ENCODE results near the gene TTLL8. TPM values are rescaled to one million over a fixed set of nuclear protein-coding genes. Genes with fewer than 3 reads are reported as not detected.

TTLL8 gene
- total RNA-seq, 2 donors from 2014 or later = 0.74 TPM; not detected in 1

- Histone ChIP-seq H3K27me3 (replicated peaks; ENCODE audit: insufficient read depth) (no peaks in the 10 kb centered on the region), H3K27ac (no peak overlapping the region), H3K4me3 (no peak overlapping the region), H3K4me1 (replicated peaks) (no peaks in the 10 kb centered on the region), H3K36me3 (no peaks in the 10 kb centered on the region), H3K9me3 (no peaks in the 10 kb centered on the region)
- WGBS = 78% methylated on average over 35 of the region's 35 CpGs
- intact Hi-C loops (cut with DNase I) = no loop called here
- TF ChIP-seq CTCF (IDR thresholded peaks at IDR 0.05) = no peak
- TF ChIP-seq POLR2A (IDR thresholded peaks at IDR 0.05) = no peak
- TF ChIP-seq POLR2AphosphoS5 (IDR thresholded peaks at IDR 0.05) = no peak
- DNase-seq (ENCODE audit: low spot score) = no peak
Observed at GRCh38 chr22:50045211-50046018, 12.7 kb downstream of the TTLL8 start.

GRCh38 chr22:50044485-50045118 lies 13.5 kb downstream of the TTLL8 start:
- Histone ChIP-seq H3K4me3 (no peak overlapping the region), H3K27me3 (replicated peaks; ENCODE audit: insufficient read depth) (no peaks in the 10 kb centered on the region), H3K36me3 (no peaks in the 10 kb centered on the region), H3K4me1 (replicated peaks) (no peaks in the 10 kb centered on the region), H3K27ac (no peak overlapping the region), H3K9me3 (no peaks in the 10 kb centered on the region)
- DNase-seq (ENCODE audit: low spot score) = no peak
- WGBS = 61% methylated on average over 30 of the region's 30 CpGs
- intact Hi-C loops (cut with DNase I) = no loop called here
- TF ChIP-seq CTCF (IDR thresholded peaks at IDR 0.05) (no peak), POLR2A (IDR thresholded peaks at IDR 0.05) (no peak), POLR2AphosphoS5 (IDR thresholded peaks at IDR 0.05) (no peak)

GRCh38 chr22:50041361-50042065 lies 16.6 kb downstream of the TTLL8 start:
- H3K9me3 ChIP-seq = no peaks in the 10 kb centered on the region
- H3K4me3 ChIP-seq = no peak overlapping the region
- no peaks in the 10 kb centered on the region for H3K4me1 ChIP-seq (replicated peaks)
- H3K27me3 ChIP-seq (replicated peaks; ENCODE audit: insufficient read depth) = no peaks in the 10 kb centered on the region
- no peak for DNase-seq (ENCODE audit: low spot score)
- 91% methylated on average over 15 of the region's 17 CpGs for WGBS
- intact Hi-C loops (cut with DNase I) = no loop called here
- H3K36me3 ChIP-seq = no peaks in the 10 kb centered on the region
- TF ChIP-seq CTCF (IDR thresholded peaks at IDR 0.05) (no peak), POLR2AphosphoS5 (IDR thresholded peaks at IDR 0.05) (no peak), POLR2A (IDR thresholded peaks at IDR 0.05) (no peak)
- H3K27ac ChIP-seq = no peak overlapping the region

- TF ChIP-seq CTCF (IDR thresholded peaks at IDR 0.05) = no peak
- no peak for TF ChIP-seq POLR2A (IDR thresholded peaks at IDR 0.05)
- TF ChIP-seq POLR2AphosphoS5 (IDR thresholded peaks at IDR 0.05) = no peak
- DNase-seq (ENCODE audit: low spot score) = no peak
- H3K4me3 ChIP-seq = no peak overlapping the region
- intact Hi-C loops (cut with DNase I) = no loop called here
- WGBS = 80% methylated on average over 7 of the region's 7 CpGs
- H3K9me3 ChIP-seq = no peaks in the 10 kb centered on the region
- H3K27ac ChIP-seq = no peak overlapping the region
- no peaks in the 10 kb centered on the region for H3K36me3 ChIP-seq
- H3K4me1 ChIP-seq (replicated peaks) = no peaks in the 10 kb centered on the region
- H3K27me3 ChIP-seq (replicated peaks; ENCODE audit: insufficient read depth) = no peaks in the 10 kb centered on the region
Observed at GRCh38 chr22:50040717-50041116, 17.4 kb downstream of the TTLL8 start.
